GM19238 (cell line): ENCODE results near the gene CEP72.
A peak's percentile ranks its signal among the peaks of the same experiment; 100 is the strongest.

ENCODE experiments used
- DNase-seq: peaks from one replicate; pipeline ENCODE4 v3.0.0; 2011; ENCODE audit warnings: low spot score; ENCODE audit not compliant: insufficient read length

The CEP72 gene

DNA sequence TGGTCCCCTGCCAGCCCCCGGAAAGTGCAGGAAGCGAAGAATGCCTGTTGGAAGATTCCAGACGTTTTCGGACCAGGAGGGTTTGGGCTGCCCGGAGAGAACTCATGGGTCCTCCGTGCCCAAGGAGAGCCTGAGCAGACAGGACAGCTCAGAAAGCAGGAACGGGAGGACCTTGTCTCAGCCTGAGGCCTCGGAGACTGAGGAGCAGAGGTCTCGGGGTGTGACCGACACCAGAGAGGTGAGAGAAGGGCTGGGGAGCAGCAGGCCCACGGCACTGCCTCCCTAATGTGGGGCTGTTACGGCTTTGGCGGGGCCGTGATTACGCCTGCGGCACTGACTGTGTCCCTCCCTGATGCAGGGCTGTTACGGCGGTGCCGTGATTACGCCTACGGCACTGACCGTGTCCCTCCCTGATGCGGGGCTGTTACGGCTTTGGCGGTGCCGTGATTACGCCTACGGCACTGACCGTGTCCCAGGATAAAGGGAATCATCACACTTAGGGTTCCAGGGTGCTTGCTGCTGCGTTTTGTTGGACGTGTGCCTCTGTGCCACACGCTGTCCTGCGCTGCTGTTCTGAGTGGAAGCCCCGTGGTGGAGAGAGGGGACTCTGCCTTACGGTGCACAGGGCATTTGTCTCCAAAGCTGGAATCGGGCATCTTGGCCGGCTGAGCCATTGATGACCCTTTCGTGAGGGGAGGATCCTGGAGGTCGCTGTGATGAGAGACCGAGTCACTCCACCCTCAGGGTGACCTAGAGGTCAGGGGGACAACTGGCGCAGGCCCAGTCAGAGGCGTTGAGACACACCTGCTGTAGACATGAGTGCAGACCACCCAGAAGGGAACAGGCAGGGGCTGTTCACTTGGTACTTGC lies 25.7 kb downstream of the CEP72 start:
- no peak for DNase-seq

DNA sequence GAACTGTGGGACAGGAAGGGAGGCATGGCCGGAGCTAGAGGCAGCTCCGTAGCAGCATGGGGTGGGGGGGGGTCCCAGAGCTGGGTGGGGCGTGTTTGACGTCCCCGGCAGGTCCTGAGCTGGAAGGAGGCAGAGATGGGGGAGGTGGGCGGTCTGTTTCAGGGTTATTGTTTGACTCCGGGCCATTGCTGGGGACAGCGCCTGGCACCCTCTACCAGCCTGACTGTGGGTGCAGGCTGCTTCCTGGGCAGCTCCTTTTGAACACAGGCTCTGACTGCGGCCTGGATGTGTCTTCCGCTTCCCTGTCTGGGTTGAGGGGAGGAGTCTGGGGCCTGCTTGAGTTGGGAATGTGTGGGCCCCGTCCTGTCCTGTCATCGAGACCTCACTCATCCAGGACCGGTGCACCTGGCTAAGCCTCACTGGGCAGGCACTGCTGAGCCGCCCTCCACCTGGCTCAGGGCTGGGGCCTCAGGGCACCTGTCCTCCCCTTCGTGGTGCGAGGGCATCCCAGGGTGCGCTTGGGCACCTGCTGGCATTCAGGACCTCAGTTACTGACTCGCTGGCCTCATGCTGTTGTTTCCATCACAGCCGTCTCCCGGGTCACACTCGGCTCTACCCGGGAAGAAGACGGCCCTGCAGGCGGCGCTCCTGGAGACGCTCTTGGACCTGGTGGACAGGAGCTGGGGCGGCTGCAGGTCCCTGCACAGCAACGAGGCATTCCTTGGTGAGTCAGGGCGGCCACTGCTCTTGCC lies 26.5 kb downstream of the CEP72 start:
- no peak for DNase-seq

DNA sequence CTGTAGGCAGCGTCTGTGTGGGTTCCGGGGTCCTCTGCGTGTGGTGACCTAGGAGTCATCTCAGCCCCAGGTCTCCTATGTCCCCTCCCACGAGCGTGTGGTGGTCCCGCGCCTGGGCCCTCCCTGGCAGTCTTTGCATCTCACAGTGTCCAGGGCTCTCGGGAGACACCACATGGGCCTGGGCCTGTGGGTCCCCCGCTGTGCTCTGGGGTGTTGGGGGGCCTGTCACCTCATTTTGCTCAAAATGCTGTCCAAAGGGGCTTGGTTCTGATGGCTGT lies 27.1 kb downstream of the CEP72 start:
- no peak for DNase-seq

DNA sequence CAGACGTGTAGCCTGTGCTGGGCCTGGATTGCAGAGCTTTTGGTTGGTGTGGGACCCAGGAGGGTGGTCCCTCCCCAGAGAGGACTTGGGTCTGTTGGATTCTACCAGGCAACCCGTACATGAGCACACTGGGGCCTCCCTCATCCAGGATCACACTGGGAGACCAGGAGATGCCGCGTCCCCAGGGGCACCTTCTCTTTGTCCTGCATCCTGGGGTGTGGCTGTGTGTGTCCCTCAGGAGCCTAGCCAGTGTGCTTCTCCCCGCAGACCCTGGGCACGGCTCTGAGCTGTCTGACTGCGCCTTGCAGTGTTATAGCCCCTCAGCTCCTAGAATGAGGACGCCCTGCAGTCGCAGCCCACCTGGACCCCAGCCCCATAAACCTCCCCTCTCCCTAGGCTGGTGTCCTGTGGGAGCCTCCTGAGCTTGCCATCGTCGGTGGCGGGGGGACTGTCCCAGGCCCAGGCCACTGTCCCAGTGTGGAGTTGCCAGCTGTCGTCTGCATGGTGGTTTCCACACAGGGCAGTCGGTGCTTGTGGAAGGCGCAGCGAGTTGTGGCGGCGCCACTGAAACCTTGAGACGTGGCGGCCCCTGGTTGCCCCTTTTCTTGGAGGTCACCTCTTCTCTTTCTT lies 27.6 kb downstream of the CEP72 start:
- no peak for DNase-seq

DNA sequence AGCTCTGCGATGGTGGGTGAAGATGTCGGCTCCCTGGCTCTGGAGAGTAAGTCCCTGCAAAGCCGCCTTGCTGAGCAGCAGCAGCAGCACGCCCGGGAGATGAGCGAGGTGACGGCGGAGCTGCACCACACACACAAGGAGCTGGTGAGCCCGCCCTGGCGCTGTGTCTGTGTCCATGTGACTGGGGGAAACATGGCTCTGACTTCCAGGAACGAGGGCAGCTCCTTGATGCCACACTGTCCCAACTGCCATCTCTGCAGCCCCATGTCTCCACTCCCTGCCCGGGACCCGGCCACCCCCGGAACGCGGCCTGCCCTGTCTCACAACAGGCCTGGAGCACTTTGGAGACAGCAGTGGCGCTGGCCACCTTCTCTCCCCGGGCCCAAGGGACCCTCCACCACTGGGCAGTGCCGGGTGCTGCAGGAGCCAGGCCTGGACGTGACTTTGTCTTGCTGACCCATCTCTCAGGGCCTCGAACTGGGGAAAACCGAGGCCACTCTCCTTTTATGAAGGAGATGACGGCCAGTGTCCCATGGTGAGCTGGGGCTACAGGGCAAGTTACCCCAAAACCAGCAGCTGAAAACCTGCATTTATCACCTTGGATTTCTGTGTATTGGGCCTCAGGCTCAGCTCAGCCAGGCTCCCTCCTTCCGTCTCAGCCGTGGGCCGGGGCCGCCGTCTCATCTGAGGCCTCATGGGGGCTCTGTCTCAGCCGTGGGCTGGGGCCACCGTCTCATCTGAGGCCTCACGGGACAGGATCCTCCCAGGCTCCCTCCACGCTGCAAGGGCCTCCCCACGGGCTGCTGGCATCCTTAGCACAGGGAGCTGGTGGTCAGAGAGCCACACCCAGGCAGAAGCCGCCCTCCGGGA lies 28.6 kb downstream of the CEP72 start:
- DNase-seq, result no peak

DNA sequence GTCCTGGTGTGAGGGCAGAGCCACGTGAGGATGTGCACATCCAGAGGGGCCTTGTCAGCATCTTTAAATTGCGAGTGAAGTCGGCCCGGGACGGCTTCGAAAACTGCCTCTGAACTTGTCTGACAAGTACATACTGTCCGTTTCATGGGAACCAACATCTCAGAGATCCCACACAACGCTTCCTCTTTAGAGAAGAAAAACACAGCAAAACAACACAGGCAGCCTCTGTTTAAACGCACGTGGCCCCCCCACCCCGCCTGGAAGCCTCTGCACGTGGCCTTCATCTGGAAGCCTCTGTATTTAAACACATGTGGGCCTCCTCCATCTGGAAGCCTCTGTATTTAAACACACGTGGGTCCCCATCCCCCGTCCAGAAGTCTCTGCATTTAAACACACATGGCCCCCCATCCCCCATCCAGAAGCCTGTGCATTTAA lies 29.2 kb downstream of the CEP72 start:
- DNase-seq, result no peak

DNA sequence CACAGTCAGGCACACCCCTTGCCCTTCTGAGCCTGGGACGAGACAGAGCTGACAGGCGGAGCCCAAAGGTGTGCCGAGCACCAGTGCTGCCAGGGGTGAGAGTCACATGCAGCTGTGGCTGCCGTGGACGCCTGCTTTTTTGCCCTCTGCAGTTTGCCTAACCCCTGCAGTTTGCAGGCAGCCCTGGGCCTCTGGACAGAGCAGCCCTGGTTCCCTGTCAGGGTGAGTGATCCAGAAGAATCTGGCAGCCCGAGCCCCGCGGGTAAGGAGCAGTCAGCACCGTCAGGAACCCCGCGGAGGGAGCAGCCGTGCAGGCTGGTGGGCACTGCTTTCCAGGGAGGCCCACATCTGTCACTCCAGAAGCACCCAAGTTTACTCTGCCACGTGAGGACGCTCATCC lies 30.3 kb downstream of the CEP72 start:
- no peak for DNase-seq

DNA sequence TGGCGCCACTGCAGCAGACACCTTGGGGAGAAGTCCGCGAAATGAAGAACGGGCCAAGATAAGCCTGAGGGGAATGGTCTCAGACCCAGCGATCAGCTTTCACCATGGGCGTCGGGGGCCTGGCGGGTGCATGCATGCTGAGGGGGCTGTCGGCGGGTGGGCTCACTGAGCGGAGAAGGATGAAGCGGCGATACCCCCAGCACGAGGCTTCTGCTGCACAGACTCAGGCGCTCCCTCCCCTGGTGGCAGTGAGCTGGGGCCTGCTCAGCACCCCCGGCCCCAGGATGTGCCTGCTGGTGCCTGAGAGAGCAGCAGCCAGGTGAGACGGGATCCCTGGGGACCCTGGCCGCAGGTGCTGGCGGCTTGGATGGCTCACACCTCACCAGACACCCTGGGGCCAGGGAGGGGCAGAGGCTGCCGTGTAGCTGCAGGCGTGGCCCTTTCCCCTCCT lies 31.2 kb downstream of the CEP72 start:
- peak; percentile 27 for DNase-seq

DNA sequence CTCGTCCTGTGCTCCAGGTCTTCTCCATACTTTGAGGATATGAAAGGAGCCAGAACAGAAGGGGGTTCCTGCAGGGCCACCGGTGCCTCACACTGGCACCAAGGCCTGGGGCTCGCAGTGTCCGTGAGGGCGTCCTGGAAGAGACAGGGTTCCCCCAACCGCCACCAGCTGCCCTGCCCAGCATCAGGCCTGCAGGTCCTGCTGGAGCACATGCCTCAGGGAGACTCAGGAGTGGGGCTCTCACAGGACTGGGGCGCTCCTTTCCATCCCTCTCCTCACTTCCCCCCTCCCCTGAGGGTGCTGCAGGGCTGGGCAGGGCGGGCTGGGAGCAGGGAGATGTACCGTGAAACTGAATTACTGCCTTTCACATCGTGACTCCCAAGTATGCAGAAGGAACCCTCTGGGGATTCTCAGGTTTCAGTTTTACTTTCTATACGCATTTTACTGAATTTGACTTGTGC lies 31.7 kb downstream of the CEP72 start:
- DNase-seq, result peak; percentile 51

DNA sequence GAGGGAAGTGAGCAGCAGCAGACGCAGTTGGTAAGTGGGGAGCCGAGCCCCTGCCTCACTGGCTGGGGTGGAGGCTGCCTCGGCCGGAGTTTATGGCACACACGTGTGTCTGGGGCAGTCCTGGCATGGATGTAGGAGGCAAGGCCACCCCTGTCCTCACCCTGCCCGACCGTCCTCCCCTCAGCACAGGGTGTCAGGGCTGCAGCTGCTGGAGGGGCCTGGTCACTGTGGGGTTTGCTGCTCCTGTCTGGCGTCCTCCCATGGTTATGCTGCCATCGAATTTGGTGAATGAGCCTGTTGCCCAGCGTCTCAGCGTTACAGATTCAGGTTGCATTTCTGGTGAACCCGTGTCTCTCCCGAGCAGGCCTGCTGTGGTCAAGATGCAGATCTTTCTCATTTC lies 32.4 kb downstream of the CEP72 start:
- DNase-seq, result no peak

DNA sequence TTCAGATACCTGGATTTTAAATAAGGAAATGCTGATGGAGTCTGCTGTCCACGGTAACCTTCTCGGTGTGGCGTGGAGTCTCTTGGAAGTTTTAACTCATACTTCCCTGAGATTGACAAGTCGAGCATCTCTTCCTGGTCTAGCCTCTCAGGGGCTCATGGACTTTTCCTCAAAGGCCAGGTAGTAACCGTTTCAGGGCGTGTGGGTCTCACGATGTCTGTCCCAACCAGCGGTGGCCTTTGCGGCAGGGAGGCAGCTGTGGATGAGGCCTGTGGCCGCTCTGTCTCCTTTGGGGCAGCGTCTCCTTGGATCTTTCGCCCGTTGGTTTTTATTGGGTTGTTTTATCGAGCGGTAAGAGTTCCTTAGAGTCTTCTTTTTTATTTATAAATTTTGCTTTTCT lies 32.8 kb downstream of the CEP72 start:
- no peak for DNase-seq

DNA sequence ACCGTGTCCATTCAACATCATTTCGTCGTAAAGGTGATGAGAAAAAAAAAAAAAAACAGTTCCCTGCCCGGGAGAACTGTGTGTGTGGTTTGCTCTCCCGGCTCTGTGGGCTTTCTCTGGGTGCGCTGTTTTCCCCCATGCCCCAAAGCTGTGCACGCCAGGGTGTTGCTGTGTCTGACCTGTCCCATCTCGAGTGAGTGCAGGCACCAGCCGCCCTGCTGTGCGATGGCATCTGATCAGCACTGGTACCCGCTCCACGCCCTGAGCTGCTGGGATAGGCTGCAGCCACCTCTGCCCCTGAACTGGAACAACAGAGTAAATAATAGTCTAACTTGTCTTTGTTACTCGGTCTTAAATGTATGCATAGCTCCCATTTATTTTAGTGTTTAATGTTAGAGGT lies 33.3 kb downstream of the CEP72 start:
- no peak for DNase-seq

DNA sequence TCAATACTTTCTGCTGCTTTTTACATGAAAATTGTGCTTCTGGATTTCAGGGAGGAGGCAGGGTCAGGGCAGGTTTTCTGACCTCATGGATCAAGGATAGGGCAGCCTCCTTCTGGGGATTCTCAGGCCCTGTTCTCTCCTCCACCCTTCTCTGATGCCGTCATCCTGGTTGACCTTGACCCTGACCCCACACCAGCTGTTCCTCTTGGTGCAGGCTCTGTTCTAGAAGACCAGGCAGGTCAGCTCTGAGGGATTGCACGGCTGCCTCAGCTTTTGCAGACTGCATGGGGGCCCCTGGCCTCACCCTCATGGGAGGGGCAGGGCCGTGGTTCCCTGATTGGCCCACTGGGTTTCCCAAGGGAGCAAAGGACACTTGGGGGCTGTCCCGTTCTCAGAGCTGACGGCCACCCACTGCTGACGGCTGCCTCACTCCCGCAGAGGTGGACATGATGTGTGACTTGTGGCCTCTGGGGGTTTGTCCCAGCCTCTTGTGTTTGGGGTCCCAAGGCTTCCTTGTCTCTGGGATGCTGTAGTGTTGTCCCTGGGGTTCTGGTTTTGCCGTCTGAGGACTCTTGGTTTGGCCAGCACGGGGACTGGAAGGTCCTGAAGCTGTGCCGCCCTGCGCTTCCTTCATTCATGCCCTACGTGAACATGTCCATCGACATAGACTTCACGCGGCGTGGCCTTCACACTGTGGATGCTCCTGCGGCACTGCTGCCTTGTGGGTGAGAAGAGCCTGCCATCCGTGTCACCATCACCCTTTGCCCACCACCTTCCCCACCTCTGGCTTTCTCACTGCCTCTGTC lies 34.5 kb downstream of the CEP72 start:
- DNase-seq, result no peak

DNA sequence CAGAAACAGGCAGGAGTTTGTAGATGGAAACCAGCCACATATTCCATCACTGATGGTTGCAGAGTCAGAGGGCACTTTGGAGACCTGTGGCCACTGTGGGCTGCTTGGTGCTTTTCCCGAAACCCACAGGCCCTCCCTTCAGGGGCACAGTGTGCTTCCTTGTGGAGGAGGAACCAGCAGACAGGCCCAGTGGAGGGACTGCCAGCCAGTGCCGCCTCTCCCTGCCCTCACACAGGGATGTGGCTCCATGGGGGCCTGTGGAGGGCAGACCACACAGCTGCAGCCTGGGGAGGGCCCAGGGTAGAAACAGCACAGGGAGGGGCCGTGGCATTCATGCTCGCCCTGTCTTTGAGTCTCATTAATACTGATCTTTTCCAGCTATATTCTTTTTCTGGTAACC lies 35.2 kb downstream of the CEP72 start:
- no peak for DNase-seq

DNA sequence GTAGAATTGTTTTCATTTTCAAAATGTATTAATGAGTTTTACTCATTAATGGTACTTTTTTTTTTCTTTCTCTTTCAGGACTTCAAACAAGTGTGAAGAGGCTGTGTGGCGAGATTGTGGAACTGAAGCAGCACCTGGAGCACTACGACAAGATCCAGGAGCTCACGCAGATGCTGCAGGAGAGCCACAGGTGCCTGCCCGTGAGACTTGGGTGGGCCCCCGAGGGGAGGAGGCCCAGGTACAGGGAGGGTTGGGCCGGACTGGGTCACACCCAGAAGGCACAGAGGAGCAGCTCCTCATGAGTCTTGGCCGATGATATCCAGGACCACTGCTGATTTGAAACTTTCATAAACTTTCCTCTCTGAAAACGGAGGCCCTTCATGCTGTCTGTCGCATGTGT lies 35.6 kb downstream of the CEP72 start:
- no peak for DNase-seq

DNA sequence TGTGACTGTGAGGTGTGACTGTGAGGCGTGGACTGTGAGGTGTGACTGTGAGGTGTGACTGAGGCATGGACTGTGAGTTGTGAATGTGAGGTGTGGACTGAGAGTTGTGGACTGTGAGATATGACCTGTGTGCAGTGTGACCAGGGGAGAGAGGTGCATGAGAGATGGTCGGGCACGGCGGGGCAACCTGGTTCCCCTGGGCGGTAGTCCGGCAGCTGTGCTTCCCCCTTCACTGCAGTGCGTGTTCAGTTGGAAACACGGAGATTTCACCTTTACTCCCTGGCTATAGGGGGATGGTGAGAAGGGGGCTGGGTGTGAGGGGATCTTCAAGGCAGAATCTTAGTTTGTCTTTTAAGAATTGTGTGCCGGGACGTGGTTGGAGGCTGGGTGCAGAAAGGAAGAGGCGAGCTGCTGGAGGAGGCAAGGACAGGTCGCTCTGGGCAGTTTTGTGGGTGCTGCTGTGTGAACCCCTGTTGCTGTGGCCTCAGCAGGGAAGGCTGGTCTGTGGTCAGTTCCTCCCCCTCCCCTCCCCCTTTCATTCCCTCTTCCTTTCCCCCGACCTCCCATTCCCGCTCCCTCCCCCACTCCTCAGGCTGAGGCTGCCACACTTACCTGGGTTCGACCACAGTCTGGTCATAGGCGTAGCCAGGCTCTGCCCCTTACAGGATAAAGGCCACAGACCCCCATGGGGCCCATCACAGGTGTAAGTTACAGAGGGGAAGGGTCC lies 39.3 kb downstream of the CEP72 start:
- no peak for DNase-seq

DNA sequence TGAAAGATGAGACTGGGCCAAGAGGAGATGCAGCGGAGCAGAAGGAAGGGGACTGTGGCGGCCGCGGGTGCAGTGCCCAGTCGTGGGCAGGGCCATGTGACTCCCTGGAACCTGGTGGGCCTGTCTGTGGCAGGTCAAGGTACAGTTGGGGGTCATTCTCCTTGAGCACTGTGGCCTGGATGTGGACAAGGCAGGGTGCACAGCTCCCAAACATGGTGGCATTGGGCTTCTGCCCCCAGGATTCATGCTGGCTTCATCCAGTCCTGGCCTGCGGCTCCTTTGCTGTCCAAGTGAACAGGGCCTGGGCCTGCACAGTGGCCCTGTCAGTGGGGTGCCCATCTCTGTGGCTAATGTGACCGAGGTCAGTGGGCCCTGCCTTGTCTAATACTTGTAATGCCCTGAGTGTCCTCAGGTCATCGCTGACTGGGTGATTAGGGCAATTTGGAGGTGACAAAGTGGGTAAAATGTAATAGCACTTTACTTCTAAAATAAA lies 39.9 kb downstream of the CEP72 start:
- DNase-seq, result no peak

DNA sequence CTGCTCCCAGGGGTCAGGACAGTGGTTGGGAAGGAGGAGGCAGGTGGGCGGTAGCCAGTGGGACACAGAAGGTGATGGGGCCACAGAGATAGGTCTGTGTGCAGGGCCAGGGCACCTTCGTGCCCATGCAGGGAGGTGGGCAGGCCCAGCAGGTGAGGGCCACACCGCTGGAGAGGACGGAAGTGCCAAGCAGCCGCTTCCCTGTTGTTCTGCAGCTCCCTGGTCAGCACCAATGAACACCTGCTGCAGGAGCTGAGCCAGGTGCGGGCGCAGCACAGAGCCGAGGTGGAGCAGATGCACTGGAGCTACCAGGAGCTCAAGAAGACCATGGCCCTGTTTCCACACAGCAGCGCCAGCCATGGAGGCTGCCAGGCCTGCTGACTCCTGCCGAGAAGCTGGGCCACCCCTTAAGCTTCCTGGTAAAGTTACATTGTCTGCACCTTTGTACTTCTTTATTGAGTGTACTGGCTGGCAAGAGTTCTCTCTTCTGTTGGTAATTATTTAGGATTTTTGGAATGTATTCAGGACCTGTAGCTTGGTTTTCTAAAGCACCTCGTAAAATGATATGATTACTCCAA lies 40.7 kb downstream of the CEP72 start:
- DNase-seq, result no peak

DNA sequence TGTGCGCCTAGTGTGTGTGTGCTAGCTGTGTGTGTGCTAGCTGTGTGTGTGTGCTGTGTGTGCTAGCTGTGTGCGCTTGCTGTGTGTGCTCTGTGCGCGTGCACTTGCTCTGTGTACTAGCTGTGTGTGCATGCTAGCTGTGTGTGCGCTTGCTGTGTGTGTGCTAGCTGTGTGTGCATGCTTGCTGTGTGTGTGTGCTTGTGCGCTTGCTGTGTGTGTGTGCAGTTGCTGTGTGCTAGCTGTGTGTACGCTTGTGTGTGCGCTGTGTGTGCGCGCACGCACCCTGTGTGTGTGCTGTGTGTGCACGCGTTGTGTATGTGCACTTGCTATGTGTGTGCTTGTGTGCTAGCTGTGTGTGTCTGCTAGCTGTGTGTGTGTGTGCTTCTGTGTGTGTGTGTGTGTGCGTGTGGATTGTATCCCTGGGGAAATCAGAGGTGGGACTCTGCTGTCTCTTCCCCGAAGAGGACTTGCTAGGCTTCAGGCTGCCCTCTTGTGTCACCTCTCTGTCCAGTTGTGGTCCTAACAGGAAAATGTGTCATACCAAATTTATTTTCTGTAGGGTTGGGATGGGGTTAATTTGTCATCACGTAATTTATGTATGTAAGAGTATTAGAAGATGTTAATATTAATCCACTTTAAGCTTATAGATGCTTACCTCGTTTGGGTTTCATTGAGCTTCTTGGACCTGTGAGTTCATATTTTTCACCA lies 42.1 kb downstream of the CEP72 start:
- DNase-seq, result no peak
